ENCODE data around the gene AKR1B1. TPM values are rescaled to one million over a fixed set of nuclear protein-coding genes. Genes with fewer than 3 reads are reported as not detected.

The AKR1B1 gene
- total RNA-seq, 1 donor from 2014 or later, result 91.8 TPM

- no peak overlapping the region for H3K4me3 ChIP-seq
- no peaks in the 10 kb centered on the region for H3K9me3 ChIP-seq
- H3K27ac ChIP-seq, result no peak overlapping the region
- ATAC-seq (no peak), DNase-seq (no peak)
- TF ChIP-seq CTCF (IDR thresholded peaks at IDR 0.05), result no peak
- intact Hi-C loops (cut with DNase I), result no loop called here
- H3K36me3 ChIP-seq, result no peaks in the 10 kb centered on the region
- no peaks in the 10 kb centered on the region for H3K27me3 ChIP-seq
- peaks cover 15% of the 10 kb centered on the region for H3K4me1 ChIP-seq
These were observed 3.0 kb upstream of the AKR1B1 start for GRCh38 chr7:134461916-134462315.

GRCh38 chr7:134459981-134460380, 1.1 kb upstream of the AKR1B1 start:
- peaks cover 3% of the 10 kb centered on the region for H3K36me3 ChIP-seq
- H3K4me1 ChIP-seq, result peaks cover 15% of the 10 kb centered on the region
- TF ChIP-seq CTCF (IDR thresholded peaks at IDR 0.05), result no peak
- H3K4me3 ChIP-seq, result no peak overlapping the region
- ATAC-seq (no peak), DNase-seq (no peak)
- no peaks in the 10 kb centered on the region for H3K27me3 ChIP-seq
- intact Hi-C loops (cut with DNase I), result no loop called here
- H3K9me3 ChIP-seq, result no peaks in the 10 kb centered on the region
- H3K27ac ChIP-seq, result no peak overlapping the region

GRCh38 chr7:134458341-134458805, 527 bp downstream of the AKR1B1 start:
- Histone ChIP-seq H3K27me3 (no peaks in the 10 kb centered on the region), H3K4me1 (peaks cover 23% of the 10 kb centered on the region), H3K36me3 (peaks cover 3% of the 10 kb centered on the region), H3K9me3 (no peaks in the 10 kb centered on the region), H3K27ac (peak overlapping the region; percentile 86), H3K4me3 (peak overlapping the region; percentile 87)
- intact Hi-C loops (cut with DNase I), result no loop called here
- peak; percentile 57 for ATAC-seq
- peak; percentile 29 for TF ChIP-seq CTCF (IDR thresholded peaks at IDR 0.05)
- DNase-seq, result peak; percentile 78

GRCh38 chr7:134457210-134457609, 1.7 kb downstream of the AKR1B1 start:
- H3K36me3 ChIP-seq, result peaks cover 3% of the 10 kb centered on the region
- no peaks in the 10 kb centered on the region for H3K27me3 ChIP-seq
- TF ChIP-seq CTCF (IDR thresholded peaks at IDR 0.05), result no peak
- H3K4me1 ChIP-seq, result peaks cover 35% of the 10 kb centered on the region
- ATAC-seq (no peak), DNase-seq (no peak)
- no peak overlapping the region for H3K4me3 ChIP-seq
- no peak overlapping the region for H3K27ac ChIP-seq
- intact Hi-C loops (cut with DNase I), result no loop called here
- H3K9me3 ChIP-seq, result no peaks in the 10 kb centered on the region

GRCh38 chr7:134454277-134454676, 4.6 kb downstream of the AKR1B1 start:
- H3K4me3 ChIP-seq, result no peak overlapping the region
- no peak for DNase-seq
- ATAC-seq, result peak; percentile 48
- H3K27ac ChIP-seq, result peak overlapping the region; percentile 58
- no peaks in the 10 kb centered on the region for H3K9me3 ChIP-seq
- H3K36me3 ChIP-seq, result peaks cover 26% of the 10 kb centered on the region
- peaks cover 35% of the 10 kb centered on the region for H3K4me1 ChIP-seq
- intact Hi-C loops (cut with DNase I), result no loop called here
- TF ChIP-seq CTCF (IDR thresholded peaks at IDR 0.05), result no peak
- H3K27me3 ChIP-seq, result no peaks in the 10 kb centered on the region

- peaks cover 34% of the 10 kb centered on the region for H3K4me1 ChIP-seq
- TF ChIP-seq CTCF (IDR thresholded peaks at IDR 0.05), result no peak
- no peak overlapping the region for H3K4me3 ChIP-seq
- H3K9me3 ChIP-seq, result no peaks in the 10 kb centered on the region
- peak overlapping the region; percentile 58 for H3K27ac ChIP-seq
- ATAC-seq (no peak), DNase-seq (no peak)
- peaks cover 32% of the 10 kb centered on the region for H3K36me3 ChIP-seq
- H3K27me3 ChIP-seq, result no peaks in the 10 kb centered on the region
- intact Hi-C loops (cut with DNase I), result no loop called here
These were observed 5.4 kb downstream of the AKR1B1 start for GRCh38 chr7:134453518-134453917.

All from upper lobe of right lung (tissue), 1 donor.